Urinary bladder (tissue), 4 donors: ENCODE data around the gene CACNA1C. TPM values are rescaled to one million over a fixed set of nuclear protein-coding genes. Genes with fewer than 3 reads are reported as not detected.

Experiments used
- DNase-seq: peaks from one replicate; pipeline ENCODE4 v3.0.0-alpha.2; 2015; ENCODE audit errors: extremely low spot score
- H3K27ac ChIP-seq: one replicate; pipeline ENCODE4 v1.5.1; 2013; ENCODE audit warnings: low read depth, mild to moderate bottlenecking, moderate library complexity
- H3K36me3 ChIP-seq: one replicate; pipeline ENCODE4 v1.6.1; 2013; ENCODE audit warnings: mild to moderate bottlenecking, moderate library complexity; ENCODE audit not compliant: insufficient read depth
- H3K4me1 ChIP-seq: one replicate; pipeline ENCODE4 v1.6.1; 2013; ENCODE audit warnings: mild to moderate bottlenecking, moderate library complexity; ENCODE audit not compliant: insufficient read depth
- H3K4me3 ChIP-seq: one replicate; pipeline ENCODE4 v1.5.1; 2013; ENCODE audit warnings: low read depth, low read length
- WGBS: extraction: QIAGEN DNeasy Blood & Tissue Kit; methylation state at CpG from one replicate; pipeline ENCODE4 v1.1.7; 2013; 5-methylcytosine and 5-hydroxymethylcytosine counted together
- polyA plus RNA-seq: library from polyadenylated mRNA; stranded (reverse); fragments of 200-250 nt; gene quantifications from one replicate; pipeline ENCODE4 v1.2.3, GENCODE V29; 2013
- total RNA-seq: library from RNA; depleted of rRNA; stranded (reverse); fragments of >200 nt; gene quantifications from one replicate; pipeline ENCODE4 v1.2.3, GENCODE V29; 2014
- donor health status: healthy with polysubstance abuse.
- donor health status: healthy.

CACNA1C gene
- total and polyA plus RNA-seq, 2 donors = 25.7 to 34.5 TPM

DNA sequence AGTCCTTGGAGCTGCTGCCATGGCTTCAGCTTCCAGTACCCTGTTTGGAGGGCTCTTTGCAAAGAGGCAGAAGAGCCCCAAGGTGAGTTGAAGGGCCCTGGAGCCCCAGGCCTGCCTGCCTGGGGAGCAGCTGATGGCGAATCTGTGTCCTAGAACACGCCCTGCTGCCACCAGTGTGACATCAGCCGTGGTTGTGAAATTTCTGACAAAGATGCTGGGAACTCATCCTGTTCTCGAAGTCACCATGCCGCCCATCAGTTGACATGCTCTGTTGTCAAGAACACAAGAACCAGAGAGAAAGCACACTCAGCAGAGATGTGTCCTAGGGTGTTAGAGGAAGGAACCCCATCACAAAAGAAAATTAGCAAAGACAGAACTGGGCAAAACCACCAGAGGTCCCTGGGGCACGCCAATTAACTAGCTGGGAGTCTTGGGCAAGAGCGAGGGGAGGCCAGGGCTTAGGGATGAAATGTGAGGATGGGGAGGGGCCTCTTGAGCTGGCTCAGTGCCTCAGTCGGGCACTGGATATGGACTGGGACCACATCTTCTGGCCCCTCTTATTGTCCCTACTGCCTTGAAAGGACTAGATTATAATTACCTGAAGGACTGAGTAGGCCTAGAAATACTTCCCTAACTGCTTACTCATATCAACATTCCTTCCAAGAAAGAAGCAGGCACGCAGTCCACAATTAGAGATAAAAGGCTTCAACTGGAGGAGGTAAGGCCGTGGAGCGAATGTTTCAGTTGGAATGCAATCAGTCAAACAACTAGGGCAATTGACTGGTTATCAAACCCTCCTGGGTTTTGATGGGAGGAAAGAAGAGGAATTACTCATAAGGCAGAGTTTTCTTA, 163.1 kb downstream of the CACNA1C start:
- Histone ChIP-seq H3K4me1 (no peaks in the 10 kb centered on the region), H3K27ac (no peak overlapping the region), H3K36me3 (no peaks in the 10 kb centered on the region), H3K4me3 (no peak overlapping the region)
- WGBS = 95% methylated on average over 11 of the region's 11 CpGs
- no peak for DNase-seq

DNA sequence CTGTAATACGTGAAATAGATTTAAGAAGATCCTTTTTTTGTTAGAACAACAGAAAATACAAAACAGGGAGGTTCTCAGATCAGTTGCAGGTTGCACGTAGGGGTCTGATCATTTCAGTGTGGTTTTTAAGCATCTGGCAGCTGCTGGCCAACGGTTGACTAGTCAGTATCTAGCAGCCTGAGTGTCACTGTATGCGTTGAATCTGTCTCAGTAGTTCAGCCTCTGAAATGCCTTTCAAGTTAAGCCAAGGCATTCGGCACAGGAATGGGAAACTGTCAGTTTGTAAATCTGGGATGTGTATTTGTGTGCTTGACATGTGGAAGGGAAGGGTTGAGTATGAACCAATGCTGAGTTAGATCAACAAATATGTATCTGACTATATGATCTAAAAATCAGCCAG, 165.9 kb downstream of the CACNA1C start:
- WGBS = 73% methylated on average over 5 of the region's 5 CpGs
- Histone ChIP-seq H3K36me3 (no peaks in the 10 kb centered on the region), H3K27ac (no peak overlapping the region), H3K4me3 (no peak overlapping the region), H3K4me1 (no peaks in the 10 kb centered on the region)
- DNase-seq = no peak

DNA sequence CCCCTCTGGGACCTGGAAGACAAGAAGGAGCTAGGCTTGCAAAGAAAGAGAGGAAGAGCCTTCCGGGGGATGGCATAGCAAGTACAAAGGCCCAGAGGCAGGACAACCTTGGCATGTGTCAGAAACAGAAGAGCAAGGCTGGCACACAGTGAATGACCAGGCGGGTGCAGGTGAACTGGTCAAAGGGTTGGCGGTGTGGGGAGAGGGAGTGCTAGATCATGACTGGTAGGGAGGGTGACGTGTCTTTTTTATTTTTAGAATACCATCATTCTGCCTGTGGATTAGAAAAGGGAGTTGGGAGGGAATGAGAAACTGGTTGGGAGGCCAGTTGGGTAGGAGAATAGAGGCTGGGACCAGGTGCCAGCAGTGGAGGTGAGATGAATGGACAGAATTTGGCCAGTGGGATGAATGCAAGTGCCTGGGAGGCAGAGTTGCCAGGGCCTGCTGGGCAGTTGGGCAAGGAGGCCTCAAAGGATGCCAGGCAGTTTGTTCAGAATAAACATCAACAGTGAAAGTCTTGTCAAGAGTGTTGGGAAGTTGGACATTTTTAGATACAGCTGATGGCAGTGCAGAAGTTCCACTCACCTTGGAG, 168.3 kb downstream of the CACNA1C start:
- Histone ChIP-seq H3K4me3 (no peak overlapping the region), H3K4me1 (no peaks in the 10 kb centered on the region), H3K27ac (no peak overlapping the region), H3K36me3 (no peaks in the 10 kb centered on the region)
- 92% methylated on average over 4 of the region's 4 CpGs for WGBS
- no peak for DNase-seq

DNA sequence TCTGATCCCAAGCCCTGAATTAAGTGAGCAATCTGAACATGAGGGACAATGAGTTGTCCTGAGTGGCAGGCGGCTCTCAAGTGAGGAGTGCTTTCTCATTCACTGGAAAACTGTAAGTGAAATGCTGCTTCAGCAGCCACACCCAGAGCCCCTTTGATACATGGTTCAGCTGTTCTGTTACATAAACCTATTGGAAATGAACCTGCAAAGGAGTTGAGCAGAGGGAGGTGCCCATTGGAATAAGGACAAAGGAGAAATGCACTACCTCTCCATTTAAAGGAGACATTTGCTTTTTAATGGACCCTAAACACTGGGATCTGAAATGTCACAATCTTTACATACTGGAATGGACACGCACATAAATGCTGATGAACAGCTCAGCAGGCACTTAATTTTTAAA, 169.9 kb downstream of the CACNA1C start:
- Histone ChIP-seq H3K27ac (no peak overlapping the region), H3K4me3 (no peak overlapping the region), H3K36me3 (no peaks in the 10 kb centered on the region), H3K4me1 (no peaks in the 10 kb centered on the region)
- DNase-seq = no peak
- WGBS = 97% methylated on average over 2 of the region's 2 CpGs

DNA sequence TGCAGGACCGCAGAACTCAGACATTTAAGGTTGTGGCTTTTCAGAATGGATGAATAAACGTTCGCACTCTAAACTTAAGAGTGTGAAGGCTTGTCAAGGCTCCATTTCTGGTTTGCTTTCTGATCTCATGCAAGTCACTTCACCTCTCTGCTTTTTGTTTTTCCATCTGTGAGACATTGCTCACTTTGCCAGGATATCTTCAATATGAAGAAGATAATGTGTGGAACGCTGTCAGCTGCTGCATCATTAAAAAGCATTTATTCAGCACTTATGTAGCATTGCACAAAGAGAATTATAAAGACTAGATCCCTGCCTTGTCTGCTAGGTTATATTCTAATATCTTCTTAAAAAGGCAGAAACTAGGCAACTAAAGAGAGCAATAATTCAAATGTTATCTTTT, 172.2 kb downstream of the CACNA1C start:
- Histone ChIP-seq H3K36me3 (no peaks in the 10 kb centered on the region), H3K4me3 (no peak overlapping the region), H3K27ac (no peak overlapping the region), H3K4me1 (no peaks in the 10 kb centered on the region)
- 81% methylated on average over 4 of the region's 4 CpGs for WGBS
- no peak for DNase-seq

DNA sequence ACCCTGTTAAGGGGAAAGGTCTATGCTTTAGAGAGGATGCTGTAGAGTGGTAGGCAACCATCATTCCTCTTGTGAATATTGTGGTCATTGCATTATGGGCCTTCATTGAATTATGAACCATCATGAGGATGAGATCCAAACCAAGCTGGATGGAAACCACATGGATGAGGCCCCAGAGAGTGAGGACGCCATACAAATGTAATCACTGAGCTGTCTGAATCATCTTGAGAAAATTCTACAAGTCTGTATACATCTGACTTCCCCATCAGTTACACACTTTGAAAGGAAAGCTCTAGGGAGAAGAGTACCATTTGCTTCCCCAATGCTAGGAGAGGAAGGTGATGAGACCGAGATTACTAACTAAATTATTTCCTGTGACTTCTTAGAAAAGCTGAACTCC, 172.9 kb downstream of the CACNA1C start:
- Histone ChIP-seq H3K36me3 (no peaks in the 10 kb centered on the region), H3K27ac (no peak overlapping the region), H3K4me1 (peaks cover 1% of the 10 kb centered on the region), H3K4me3 (no peak overlapping the region)
- WGBS = 73% methylated on average over 2 of the region's 2 CpGs
- no peak for DNase-seq

DNA sequence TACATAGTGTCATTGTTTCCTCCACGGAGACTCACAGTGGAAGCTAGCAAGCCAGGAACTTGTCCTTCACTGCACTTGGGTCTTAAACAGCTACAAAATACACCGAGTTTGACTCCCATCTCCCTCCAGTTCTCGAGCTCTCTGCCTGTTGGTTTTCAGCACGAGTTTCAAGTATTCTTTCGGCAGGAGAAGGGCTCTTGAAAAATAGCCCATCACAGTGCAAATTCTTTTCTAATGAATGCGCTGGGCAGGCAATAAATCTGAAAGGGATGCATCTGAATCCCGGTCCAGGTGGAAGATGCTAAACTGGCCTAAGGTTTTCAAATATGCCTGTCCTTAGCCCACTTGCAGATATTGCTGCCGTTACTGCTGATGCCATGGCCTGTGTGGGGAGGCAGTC, 173.9 kb downstream of the CACNA1C start:
- WGBS = 60% methylated on average over 8 of the region's 8 CpGs
- no peak for DNase-seq

DNA sequence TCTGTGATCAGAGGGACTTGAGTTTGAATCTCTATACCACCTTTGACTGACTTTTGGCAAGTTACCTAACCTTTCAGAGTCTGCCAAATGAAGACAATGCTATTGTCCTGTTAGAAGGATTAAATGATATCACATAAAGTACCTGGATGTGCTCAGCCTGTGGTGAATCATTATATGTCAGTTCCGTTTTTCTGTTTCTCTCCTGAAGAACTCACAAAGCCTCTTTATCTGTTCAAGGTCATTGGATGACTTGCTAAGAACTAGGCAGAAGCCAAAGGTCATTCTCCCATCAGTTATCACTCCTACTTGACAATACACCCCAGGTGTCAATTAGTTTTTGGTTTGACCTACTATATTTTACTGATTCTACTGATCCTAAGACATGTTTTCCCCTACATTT, 174.6 kb downstream of the CACNA1C start:
- peaks cover 1% of the 10 kb centered on the region for H3K4me1 ChIP-seq
- H3K36me3 ChIP-seq = no peaks in the 10 kb centered on the region
- WGBS = 75% methylated on average over 1 of the region's 1 CpG
- no peak for DNase-seq
- no peak overlapping the region for H3K4me3 ChIP-seq
- no peak overlapping the region for H3K27ac ChIP-seq

More for the DNA sequence above, 173.9 kb downstream of the CACNA1C start:
- H3K4me1 ChIP-seq = peaks cover 1% of the 10 kb centered on the region
- H3K36me3 ChIP-seq = no peaks in the 10 kb centered on the region
- H3K27ac ChIP-seq = no peak overlapping the region
- no peak overlapping the region for H3K4me3 ChIP-seq

DNA sequence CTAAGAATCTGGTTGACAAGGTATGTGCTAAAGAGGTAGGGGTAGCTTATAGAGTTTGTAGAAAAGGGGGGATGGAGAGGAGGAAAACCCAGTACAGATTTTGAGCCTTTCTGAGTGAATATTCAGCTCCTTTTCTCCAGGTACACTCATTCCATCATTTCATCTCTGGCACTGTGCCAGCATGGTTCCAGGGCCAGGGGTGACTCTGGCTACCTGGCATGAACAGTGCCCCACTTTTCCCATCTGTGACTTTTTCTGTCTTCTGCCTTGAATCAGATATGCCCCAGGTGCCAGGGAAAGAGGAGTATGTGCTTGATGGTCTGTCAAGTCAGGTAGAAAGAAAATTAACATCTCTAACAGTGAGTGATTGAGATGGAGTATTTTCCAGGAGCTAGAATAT, 175.7 kb downstream of the CACNA1C start:
- no peak overlapping the region for H3K4me3 ChIP-seq

DNA sequence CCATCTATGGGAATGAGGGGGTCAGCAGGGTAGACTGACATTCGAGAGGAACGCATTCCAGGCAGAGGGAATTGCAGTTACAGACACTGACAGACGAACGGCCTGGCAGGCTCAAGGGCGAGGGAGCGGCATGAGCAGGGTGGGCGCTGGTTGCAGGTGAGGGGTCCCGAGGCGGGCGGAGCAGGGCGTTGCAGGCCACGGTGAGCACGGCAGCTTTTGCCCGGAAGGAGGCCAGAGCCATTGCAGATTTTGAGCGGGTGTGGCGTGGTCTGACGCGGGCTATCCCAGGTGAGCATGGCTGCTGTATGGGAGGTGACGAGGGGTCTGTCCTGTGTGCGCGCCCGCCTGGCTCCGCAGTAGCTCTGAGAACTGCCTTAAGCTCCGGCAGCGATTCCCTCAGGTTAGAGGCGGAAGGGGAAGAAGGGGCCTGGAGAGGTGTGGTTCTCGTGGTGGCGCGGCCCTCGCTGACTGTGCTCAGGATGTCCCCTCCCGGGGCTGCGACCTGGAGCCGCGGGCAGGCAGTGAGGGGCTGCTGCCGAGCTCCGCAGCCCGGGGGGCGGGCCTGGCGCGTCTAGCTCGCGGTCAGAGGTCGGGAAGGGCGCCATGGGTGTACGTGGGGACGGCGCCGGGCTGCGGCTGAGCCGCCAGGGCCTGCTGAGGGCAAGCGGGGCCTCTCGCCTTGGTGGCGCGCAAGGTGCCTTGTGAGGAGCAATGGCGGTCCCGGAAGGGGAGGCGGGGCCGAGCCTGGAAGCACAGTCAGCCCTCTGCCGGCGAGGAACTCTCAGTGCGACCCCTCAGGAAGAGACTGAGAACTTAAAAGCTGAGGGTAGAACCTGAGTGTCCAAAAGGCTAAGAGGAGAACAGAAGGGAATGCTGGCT, 177.1 kb downstream of the CACNA1C start:
- Histone ChIP-seq H3K4me3 (no peak overlapping the region), H3K4me1 (peaks cover 1% of the 10 kb centered on the region), H3K27ac (no peak overlapping the region), H3K36me3 (no peaks in the 10 kb centered on the region)
- 69% methylated on average over 61 of the region's 61 CpGs for WGBS
- DNase-seq = no peak

More for the DNA sequence above, 175.7 kb downstream of the CACNA1C start:
- no peak for DNase-seq
- Histone ChIP-seq H3K4me1 (peaks cover 1% of the 10 kb centered on the region), H3K36me3 (no peaks in the 10 kb centered on the region), H3K27ac (no peak overlapping the region)

DNA sequence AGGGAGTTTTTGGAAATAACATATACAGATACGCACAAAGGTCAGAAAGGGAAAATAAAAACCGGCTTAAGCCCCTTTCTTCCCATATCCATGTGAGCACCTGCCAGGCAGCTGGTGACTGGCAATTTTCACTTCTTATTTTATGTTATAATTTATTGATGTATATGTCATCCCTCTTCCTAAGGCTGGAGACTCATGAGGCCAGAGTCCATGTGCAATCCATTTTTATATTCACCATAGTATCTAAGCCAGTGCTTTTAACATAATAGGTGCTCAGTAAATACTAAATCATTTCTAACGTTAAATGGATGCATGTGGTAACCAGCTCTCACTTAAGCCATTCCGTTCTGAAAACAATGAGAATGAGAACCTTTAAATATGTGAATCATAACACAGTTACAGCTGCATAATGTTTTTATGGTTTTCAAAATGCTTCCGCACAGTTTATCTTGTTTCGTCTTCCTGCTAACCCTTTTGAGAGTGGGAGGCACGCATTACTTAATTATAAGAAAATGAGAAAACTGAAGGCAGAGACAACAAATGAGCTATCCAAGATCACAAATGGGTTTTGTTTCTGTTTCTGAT, 178.3 kb downstream of the CACNA1C start:
- 85% methylated on average over 7 of the region's 7 CpGs for WGBS
- Histone ChIP-seq H3K36me3 (no peaks in the 10 kb centered on the region), H3K27ac (no peak overlapping the region), H3K4me3 (no peak overlapping the region), H3K4me1 (peaks cover 1% of the 10 kb centered on the region)
- DNase-seq = no peak

DNA sequence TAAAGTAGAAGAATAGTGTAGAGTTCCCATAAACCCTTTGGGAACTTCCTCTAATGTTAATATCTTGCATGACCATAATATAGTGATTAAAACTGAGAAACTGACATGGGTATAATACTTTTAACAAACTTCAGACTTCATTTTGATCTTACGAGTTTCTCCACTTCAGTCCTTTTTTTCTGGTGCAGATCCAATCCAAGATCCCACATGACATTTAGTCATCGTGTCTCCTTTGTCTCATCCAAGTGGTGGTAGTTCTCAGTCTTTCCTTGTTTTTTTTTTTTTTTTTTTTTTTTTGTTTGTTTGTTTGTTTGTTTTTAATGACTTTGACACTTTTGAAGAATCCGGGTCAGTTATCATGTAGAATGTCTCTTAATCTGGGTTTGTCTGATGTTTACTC, 179.2 kb downstream of the CACNA1C start:
- no peak for DNase-seq
- Histone ChIP-seq H3K36me3 (no peaks in the 10 kb centered on the region), H3K4me1 (peaks cover 1% of the 10 kb centered on the region), H3K27ac (no peak overlapping the region), H3K4me3 (no peak overlapping the region)
- WGBS = 81% methylated on average over 3 of the region's 3 CpGs

DNA sequence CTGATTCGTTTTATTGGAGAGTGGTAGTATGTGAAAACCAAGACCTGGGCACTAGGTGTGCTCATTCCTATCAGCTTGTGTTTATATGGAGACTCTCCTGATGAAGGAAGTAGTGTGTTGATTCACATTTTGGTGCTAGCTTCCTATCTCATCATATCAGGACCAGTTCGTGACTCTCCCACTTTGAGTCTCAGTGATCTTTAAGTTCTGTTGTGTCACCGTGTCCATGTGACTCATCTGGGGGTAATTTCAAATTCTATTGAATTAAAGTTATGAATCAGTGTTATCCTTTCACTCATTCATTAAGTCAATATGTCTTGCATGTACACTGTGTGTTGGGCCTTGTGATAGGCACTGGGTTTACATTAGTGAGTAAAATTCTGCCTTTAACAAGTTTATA, 180.2 kb downstream of the CACNA1C start:
- no peaks in the 10 kb centered on the region for H3K36me3 ChIP-seq
- DNase-seq = no peak
- peaks cover 1% of the 10 kb centered on the region for H3K4me1 ChIP-seq
- 88% methylated on average over 3 of the region's 3 CpGs for WGBS
- H3K4me3 ChIP-seq = no peak overlapping the region
- no peak overlapping the region for H3K27ac ChIP-seq
